Activated CD8-positive, alpha-beta memory T cell treated with anti-CD3 and anti-CD28 coated beads for 36 hours (primary cell): ENCODE measurements around the gene AEBP2. TPM values are rescaled to one million over a fixed set of nuclear protein-coding genes. Genes with fewer than 3 reads are reported as not detected.

Experiments
- CTCF ChIA-PET: fragments of 350-600 bp; sonication (Branson Sonifier 250); formaldehyde crosslinking; loops from one replicate; lab custom pipeline; 2021; ENCODE audit warnings: antibody characterized with exemption; lab: Charles Lee
- POLR2A ChIA-PET: fragments of 350-600 bp; sonication (Branson Sonifier 250); formaldehyde crosslinking; loops from one replicate; lab custom pipeline; 2021; ENCODE audit warnings: antibody characterized with exemption; lab: Charles Lee
- total RNA-seq, 2 experiments: library from RNA; stranded (reverse); gene quantifications; one replicate each; pipeline ENCODE4 v1.2.3, GENCODE V29; 2021

AEBP2 gene
- total RNA-seq, 2 experiments from 2014 or later, result 67.4 to 68.8 TPM

DNA sequence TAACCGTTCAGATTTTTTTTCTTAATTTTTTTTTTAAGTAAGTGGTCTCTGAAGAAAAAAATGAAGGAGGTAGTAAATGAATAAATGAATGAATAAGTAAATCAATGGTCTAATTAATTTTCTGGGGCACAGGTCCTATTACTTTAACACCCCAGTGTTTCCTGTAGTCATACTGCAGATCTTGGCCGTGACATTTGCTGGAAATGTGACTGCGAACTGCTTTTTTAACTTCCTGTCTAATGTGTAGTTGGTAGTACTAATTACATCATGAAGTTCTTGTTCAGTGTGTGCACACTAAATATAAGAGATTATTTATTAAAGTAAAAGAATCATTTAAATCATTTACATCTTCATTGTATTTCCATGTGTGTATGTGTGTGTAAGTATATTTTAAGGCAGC, 45.4 kb downstream of the AEBP2 start:
- ChIA-PET CTCF (interaction anchor here (0.7 kb wide), 1 partner anchor 24 kb away, joined by 3 read pairs; no protein-coding TSS in a partner anchor), POLR2A (no interaction called here)

DNA sequence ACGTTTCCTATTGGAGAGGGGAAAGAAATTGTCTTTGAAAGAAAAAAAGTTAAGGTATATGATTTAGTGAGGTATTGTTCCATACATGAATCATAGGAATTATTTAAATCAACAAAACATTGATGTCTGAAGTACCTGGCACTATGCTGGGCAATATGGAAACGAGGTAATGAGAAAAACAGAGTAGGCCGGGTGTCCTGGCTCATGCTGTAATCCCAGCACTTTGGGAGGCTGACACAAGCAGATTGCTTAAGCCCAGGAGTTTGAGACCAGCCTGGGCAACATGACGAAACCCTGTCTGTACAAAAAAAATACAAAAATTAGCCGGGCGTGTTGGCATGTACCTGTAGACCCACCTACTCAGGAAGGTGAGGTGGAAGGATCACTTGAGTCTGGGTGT, 45.9 kb downstream of the AEBP2 start:
- CTCF ChIA-PET, result interaction anchor here (1.0 kb wide), 1 partner anchor 23 kb away, joined by 3 read pairs; no protein-coding TSS in a partner anchor
- POLR2A ChIA-PET, result no interaction called here

DNA sequence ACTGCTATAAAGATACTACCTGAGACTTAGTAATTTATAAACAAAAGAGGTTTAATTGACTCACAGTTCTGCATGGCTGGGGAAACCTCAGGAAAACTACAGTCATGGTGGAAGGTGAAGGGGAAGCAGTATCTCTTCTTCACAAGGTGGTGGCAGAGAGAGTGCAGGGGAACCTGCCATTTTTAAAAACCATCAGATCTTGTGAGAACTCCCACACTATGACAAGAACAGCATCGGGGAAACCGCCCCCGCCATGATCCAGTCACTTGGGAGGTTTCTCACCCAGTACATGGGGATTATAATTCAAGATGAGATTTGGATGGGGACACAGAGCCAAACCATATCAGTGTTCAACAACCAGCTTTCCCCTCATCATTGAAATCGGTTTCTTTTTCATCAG, 49.9 kb downstream of the AEBP2 start:
- CTCF ChIA-PET, result no interaction called here
- POLR2A ChIA-PET, result interaction anchor here (0.6 kb wide), 1 partner anchor 730 kb away, joined by 5 read pairs; no protein-coding TSS in a partner anchor

DNA sequence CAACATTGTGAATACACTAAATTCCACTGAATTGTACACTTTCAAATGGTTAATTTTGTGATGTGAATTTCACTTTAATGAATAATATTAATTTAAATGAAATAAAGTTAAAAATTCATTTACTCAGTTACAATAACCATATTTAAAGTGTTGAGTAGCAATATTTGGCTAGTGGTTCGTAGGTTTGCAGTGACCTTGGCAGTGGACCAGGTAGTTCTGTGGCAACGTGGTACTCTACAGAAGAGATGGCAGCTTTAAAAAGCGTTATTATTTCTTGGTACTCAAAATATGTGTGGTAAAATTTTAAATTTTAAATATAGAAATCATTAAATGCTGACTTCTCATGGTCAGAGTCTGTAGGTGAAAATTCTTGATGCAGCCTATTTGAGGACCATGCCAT, 51.6 kb downstream of the AEBP2 start:
- ChIA-PET POLR2A (no interaction called here), CTCF (no interaction called here)

DNA sequence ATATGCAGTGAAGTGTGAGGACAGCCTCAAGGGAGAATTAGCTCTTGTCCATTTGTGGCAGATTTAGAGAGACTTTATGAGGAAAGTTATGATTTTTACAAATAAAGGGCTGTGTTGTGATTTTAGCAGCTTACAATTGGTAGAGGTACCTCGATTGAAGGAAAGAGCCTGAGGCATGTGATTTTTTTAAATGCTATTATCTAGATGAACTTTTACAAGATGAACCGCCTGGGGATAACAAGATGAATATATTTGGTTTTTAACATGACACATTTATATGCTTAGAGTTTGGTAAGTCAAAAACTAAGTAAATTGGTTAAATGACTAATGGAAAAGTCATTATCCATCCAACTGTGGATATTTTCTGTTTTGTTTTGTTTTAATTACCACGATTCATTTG, 52.6 kb downstream of the AEBP2 start:
- ChIA-PET POLR2A (interaction anchor here (0.6 kb wide), 1 partner anchor 125 kb away, joined by 9 read pairs; no protein-coding TSS in a partner anchor), CTCF (no interaction called here)

DNA sequence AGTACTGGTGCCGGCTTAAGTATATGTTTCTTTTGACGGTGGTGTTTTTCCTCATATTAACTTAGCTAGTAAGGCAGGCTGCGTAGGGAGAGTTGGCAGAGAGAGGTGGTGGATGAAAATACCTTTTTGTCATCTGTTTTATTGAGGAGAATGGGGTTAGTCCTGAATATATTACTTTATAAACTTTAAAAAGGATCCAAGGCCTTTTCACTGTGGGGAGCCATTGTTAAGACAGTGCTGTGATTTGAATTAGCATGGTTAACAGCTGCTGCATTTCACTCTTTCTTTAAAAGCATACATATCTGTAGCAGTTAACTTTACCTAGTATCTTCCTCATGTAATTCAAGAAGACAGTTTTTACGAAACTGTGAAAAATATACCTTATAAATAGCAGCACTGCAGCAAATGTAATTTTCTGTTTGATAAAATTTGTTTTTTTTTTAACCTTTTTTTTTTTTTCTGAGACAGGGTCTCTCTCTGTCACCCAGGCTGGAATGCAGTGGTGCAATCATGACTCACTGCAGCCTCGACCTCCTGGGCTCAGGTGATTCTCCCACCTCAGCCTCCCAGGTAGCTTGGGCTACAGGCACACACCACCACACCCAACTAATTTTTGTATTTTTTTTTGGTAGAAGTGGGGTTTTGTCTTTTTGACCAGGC, 57.1 kb downstream of the AEBP2 start:
- CTCF ChIA-PET, result interaction anchor here (0.7 to 1.1 kb wide), 2 partner anchors 14 to 16 kb away, joined by 3 read pairs; no protein-coding TSS in a partner anchor
- POLR2A ChIA-PET, result no interaction called here

DNA sequence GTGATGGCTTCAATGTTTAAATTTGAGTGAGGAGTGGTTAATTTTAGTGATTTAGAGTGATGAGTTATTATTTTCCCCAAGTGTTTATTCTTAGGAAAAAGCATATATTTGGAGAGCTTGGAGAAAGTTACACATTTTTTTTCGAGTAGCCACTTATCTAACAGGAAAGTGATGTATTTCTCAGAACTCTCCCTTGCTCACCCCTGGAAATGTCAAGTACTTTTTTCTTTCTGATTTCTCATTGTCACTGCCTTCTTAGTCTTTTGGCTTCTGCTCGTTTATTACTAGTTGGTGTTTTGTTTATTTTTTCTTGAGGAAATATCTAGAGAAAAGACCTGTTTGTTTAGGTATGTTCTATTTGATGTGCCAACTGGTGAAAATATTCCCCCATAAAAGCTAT, 58.8 kb downstream of the AEBP2 start:
- ChIA-PET CTCF (no interaction called here), POLR2A (interaction anchor here (0.6 kb wide), 1 partner anchor 1259 kb away, joined by 10 read pairs; no protein-coding TSS in a partner anchor)

DNA sequence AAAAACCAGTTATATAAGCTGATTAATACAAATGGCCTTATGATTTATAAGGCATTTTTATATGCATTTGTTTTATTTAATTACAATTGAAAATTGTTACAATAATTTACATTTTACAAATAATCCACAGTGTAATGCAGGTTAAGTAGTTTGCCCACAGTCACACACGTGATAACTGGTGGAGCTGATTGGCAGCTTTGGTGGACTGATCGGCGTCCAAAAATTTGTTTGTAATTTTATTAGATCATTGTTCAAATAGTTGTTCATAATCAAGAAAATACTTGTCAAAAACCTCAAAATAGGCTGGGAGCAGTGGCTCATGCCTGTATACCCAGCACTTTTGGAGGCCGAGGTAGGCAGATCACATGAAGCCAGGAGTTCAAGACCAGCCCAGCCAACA, 59.7 kb downstream of the AEBP2 start:
- ChIA-PET CTCF (interaction anchor here (0.7 kb wide), 1 partner anchor 85 kb away, joined by 3 read pairs; no protein-coding TSS in a partner anchor), POLR2A (no interaction called here)

DNA sequence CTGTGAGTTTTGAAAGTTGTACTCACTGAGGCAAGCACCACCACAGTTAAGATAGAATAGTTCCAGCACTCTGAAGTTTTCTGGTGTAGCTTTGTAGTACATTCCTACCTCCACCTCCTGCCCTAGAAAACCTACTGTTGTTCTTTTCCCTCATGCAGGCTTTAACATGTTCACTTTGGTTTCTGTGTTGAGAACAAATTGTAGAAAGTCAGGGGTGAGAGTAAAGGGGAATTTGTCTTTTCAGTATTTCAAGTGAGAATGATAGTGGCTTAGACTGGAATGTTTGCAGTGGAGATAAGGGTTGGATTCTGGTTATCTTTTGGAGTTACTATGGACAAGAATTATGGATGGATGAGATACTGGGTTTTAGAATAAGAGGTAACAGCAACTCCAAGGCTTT, 67.2 kb downstream of the AEBP2 start:
- CTCF ChIA-PET, result no interaction called here
- POLR2A ChIA-PET, result no interaction called here

DNA sequence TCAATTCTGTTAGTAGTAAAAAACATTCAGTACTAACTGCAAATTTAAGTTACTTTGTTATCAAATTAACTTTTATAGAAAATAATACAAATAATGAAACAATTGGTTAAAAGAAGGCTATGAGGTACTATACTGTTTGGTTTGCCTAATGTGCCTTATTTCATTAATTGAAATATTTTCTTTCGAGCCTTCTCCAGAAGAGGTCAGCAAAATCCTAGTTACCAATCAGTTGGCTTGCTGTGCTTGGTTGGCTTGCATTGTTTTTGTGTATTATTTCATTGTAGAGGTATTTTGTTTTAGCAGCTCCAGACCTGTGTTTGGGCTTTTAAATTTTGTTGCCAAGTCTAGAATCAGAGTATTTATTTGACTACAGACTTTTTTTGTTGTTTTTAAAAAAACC, 68.5 kb downstream of the AEBP2 start:
- ChIA-PET POLR2A (no interaction called here), CTCF (interaction anchor here (1.4 kb wide), 1 partner anchor 165 kb away, joined by 3 read pairs; no protein-coding TSS in a partner anchor)

DNA sequence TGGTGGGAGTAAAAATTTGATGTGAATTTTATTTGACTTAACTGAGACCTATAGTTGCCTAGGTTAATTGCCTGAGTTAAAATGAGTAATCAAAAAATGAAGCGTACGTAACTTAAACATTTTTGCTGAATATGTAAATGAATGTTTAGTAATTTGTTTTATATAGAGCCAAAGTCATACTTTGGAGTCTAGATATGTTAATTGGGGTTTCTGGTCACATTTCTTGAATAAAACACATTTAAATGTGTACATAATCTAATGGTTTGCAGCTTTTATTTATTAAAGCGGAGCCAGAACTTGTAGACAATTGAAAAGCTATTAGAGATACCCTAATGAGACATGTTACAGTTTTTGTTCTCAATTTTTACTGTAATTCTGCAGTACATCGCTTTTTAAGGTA, 71.2 kb downstream of the AEBP2 start:
- CTCF ChIA-PET, result interaction anchor here (0.6 to 1.0 kb wide), 2 partner anchors 43 kb away, joined by 3 to 4 read pairs; no protein-coding TSS in a partner anchor
- POLR2A ChIA-PET, result no interaction called here

DNA sequence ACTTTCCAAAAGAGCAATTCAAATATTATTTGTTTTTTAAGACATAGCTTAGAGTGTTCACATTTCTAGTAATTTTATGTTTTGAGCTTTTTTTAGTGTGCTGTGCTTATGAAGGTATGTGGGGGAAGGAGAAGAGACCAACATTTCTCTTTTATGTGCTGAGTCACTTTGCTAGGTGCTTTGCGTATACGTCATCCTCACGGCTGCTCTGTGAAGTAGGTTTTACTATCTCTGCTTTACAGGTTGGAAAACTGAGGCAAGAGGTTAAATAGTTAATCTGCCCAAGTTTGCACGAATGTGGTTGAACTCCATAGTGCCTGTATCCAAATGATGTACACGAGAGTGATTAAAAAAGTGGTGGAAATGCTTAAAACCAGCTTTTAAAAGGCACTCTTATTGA, 75.9 kb downstream of the AEBP2 start:
- ChIA-PET POLR2A (no interaction called here), CTCF (interaction anchor here (1.3 kb wide), 1 partner anchor 12 kb away, joined by 5 read pairs; no protein-coding TSS in a partner anchor)

DNA sequence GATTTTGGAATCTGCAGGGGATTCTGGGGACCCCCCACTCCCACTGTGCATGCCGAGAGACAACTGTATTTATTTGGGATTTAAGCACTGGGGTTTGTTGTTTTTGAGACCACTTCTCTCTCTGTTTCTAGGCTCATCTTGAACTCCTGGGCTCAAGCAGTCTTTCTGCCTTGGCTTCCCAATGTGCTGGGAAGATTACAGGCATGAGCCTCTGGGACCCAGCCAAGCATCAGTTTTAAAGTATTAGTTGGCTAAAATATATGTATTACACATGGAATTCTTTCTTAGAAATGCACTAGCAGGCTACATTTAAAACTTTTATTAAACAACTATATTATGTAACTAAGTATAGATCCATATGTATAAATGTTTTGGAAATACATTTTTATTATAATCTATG, 78.3 kb downstream of the AEBP2 start:
- CTCF ChIA-PET, result no interaction called here
- POLR2A ChIA-PET, result no interaction called here

DNA sequence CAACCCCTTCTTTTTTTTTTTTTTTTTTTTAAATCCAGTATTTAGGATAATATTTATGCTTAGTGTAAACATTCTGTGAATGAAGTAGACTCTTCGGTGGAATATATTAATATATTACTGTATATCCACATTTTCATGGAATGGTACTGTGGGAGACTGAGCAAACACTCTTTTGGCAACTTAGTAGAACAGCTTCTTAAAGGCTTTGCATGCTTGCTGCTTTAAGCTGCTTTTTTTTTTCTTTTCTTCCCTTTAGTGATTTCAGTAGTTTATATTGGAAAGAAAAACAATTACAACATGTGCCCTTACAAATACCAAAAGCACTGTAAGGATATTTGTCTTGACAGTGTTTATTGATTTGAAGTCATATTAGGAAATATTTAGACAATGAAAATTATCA, 78.9 kb downstream of the AEBP2 start:
- POLR2A ChIA-PET, result no interaction called here
- CTCF ChIA-PET, result no interaction called here

DNA sequence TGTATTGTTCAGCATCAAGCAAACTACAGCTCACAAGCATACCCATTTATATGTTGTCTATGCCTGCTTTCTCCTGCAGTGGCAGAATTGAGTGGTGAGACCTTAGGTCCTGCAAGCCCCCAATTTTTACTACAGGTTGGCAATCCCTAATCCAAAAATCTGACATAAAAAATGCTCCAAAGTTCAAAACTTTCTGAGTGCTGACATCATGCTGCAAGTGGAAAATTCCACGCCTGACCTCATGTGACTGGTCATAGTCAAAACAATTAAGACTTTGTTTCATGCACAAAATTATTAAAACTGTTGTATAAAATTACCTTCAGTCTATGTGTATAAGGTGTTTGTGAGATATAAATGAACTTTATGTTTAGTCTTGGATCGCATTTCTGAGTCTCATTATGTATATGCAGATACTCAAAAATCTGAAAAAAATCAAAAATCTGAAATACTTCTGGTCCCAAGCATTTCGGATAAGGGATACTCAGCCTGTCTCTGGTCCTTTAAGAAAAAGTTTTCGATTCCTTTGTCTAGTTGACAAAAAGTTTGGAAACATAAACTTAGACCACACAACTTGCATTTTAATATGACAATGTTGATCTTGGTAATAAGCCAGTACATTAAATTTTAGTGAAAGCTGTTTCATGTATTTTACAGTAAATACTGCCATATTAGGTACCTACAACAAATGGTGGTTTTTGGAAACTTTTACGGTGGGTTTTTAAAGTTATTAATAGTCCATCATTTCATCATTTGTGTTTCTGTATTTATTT, 81.5 kb downstream of the AEBP2 start:
- CTCF ChIA-PET, result no interaction called here
- POLR2A ChIA-PET, result no interaction called here

DNA sequence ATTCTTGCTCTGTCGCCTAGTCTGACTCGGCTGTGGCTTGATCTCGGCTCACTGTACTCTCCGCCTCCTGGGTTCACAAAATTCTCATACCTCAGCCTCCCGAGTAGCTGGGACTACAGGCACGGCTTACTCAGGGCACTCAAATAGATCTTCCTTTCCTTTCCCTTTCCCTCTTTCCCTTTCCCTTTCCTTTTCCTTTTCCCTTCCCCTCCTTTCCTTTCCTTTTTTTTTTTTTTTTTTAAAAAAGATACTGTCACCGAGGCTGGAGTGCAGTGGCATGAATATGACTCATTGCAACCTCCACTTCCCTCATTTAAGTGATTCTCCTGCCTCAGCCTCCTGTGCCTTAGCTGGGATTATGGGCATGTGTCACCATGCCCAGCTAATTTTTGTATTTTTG, 86.0 kb downstream of the AEBP2 start:
- POLR2A ChIA-PET, result no interaction called here

DNA sequence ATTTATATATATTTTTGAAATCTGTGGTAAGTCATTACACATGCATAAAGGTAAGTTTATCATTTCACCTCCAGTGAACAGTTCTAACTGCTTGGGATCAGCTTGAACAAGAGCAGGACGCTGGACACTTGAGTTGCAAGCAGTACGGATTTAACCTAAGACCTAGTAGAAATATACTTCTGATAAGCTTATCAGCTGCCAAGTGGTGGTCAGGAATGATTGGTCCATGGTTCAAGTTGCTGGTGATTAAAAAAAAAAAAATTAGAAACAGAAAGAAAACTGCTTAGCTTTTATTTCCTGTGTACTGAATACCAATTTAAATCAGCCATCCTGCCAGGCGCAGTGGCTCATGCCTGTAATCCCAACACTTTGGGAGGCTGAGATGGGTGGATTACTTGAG, 88.6 kb downstream of the AEBP2 start:
- POLR2A ChIA-PET, result no interaction called here
- CTCF ChIA-PET, result interaction anchor here (1.4 kb wide), 1 partner anchor 13 kb away, joined by 5 read pairs; no protein-coding TSS in a partner anchor

More for the DNA sequence above, 86.0 kb downstream of the AEBP2 start:
- CTCF ChIA-PET, result no interaction called here

DNA sequence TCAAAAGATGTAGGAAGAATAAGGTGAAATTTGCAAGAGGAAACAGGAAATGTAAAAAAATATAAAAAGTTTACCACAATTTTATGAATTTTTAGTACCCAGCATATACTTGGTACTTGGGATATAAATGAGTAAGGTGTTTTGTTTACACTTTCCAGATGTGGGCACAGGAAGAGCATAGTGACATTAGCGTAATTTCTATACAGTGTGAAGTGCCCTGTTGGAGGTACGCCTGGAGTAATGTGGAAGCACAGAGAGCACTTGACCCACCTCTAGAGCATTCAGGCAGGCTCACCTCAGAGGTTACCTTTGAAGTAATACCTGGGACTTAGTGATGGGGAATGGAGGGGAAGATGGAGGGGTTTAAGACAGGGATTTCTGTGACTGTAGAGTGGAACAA, 89.5 kb downstream of the AEBP2 start:
- CTCF ChIA-PET, result no interaction called here
- POLR2A ChIA-PET, result no interaction called here

DNA sequence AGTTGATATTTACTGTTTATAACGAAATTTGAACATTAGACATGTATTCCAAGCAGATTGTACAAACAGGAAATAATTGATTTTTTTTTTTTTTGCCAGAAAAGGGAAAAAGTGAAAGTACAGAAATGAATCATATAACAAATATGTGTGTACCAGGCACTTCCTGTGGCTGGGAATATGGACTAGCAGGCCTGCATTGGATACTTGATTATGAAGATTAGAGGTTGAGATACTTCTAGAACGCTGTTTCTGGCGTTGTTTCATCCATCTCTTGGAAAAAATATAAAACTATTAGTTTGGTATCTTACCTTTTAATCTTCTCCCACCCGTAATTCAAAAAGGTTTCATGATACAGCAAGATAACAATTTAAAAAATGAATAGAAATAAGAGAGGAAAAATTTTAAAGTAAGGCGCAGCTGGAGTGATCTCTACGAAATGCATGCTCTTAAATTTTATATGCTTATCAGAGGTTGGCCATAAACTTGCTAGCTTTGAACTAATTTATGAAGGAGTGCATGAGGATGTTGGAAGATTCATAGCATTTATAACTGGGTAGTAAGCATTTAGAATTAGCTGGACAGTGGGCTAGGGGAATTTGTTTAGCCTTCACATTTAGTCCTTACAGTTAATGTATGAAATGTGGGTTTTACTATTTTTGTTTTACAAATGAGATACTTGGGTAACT, 90.8 kb downstream of the AEBP2 start:
- ChIA-PET CTCF (no interaction called here), POLR2A (no interaction called here)

DNA sequence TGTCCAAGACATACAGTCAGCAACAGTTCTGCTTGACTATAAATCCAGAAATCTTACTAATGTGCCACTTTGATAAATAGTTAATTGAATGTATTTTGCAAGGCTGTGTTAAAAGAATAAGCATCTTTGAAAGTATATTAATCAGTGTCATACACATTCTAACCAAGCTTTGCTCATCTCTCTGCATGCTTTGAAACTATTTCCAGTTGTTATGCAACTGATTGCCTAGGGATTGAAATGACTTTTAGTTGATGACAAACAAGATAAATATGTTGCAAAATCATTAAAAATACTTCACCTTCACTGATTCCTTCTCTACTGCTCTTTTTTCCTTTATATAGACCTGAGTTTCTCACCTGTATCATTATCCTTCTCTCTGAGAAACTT, 91.3 kb downstream of the AEBP2 start:
- POLR2A ChIA-PET, result no interaction called here

More for the DNA sequence above, 91.3 kb downstream of the AEBP2 start:
- CTCF ChIA-PET, result no interaction called here
